AG08396 (cell line): Measurements from ENCODE around the gene TNFRSF6B.

Experiments used
- DNase-seq: peaks from one replicate; pipeline ENCODE4 v3.0.0; 2012; ENCODE audit warnings: low spot score, mixed read lengths

Gene TNFRSF6B

GRCh38 chr20:63686492-63687321, 9.7 kb upstream of the TNFRSF6B start:
- DNase-seq, result peak; percentile 90

GRCh38 chr20:63687419-63688178, 8.9 kb upstream of the TNFRSF6B start:
- no peak for DNase-seq

- DNase-seq, result no peak
These were observed 8.0 kb upstream of the TNFRSF6B start for GRCh38 chr20:63688228-63689045.

GRCh38 chr20:63689046-63690002, 7.1 kb upstream of the TNFRSF6B start:
- no peak for DNase-seq

- DNase-seq, result no peak
These were observed 6.2 kb upstream of the TNFRSF6B start for GRCh38 chr20:63690003-63690897.

GRCh38 chr20:63690898-63691710, 5.3 kb upstream of the TNFRSF6B start:
- DNase-seq, result no peak

GRCh38 chr20:63691711-63692435, 4.6 kb upstream of the TNFRSF6B start:
- DNase-seq, result no peak

- DNase-seq, result no peak
These were observed 3.9 kb upstream of the TNFRSF6B start for GRCh38 chr20:63692436-63693082.

- DNase-seq, result no peak
These were observed 3.2 kb upstream of the TNFRSF6B start for GRCh38 chr20:63693083-63693732.

GRCh38 chr20:63693733-63694583, 2.5 kb upstream of the TNFRSF6B start:
- DNase-seq, result no peak

- no peak for DNase-seq
These were observed 1.6 kb upstream of the TNFRSF6B start for GRCh38 chr20:63694584-63695423.

- no peak for DNase-seq
These were observed 787 bp upstream of the TNFRSF6B start for GRCh38 chr20:63695424-63696305.

GRCh38 chr20:63696306-63696627, 185 bp upstream of the TNFRSF6B start:
- DNase-seq, result peak; percentile 29

- DNase-seq, result peak; percentile 22
These were observed 960 bp downstream of the TNFRSF6B start for GRCh38 chr20:63697357-63697867.
